Activated naive CD8-positive, alpha-beta T cell treated with anti-CD3 and anti-CD28 coated beads, Interleukin-2, amount 50 U/mL, for 24 hours (primary cell): ENCODE data around the gene ZNF593OS.
A peak's percentile ranks its signal among the peaks of the same experiment; 100 is the strongest.

Experiments
- ATAC-seq: fragments of 150-1000 bp; cut with Tn5 transposase; one replicate; pipeline ENCODE4 v1.10.0; 2021
- DNase-seq: peaks from one replicate; pipeline ENCODE4 v3.0.0; 2021
- H3K27ac Mint-ChIP-seq: one replicate; pipeline ENCODE4 v1.8.0; 2021; ENCODE audit warnings: mild to moderate bottlenecking, mixed read lengths
- H3K27me3 Mint-ChIP-seq: one replicate; pipeline ENCODE4 v1.8.0; 2021; ENCODE audit warnings: mixed read lengths
- H3K36me3 Mint-ChIP-seq: one replicate; pipeline ENCODE4 v1.8.0; 2021; ENCODE audit warnings: low read depth, mixed read lengths
- H3K4me1 Mint-ChIP-seq: one replicate; pipeline ENCODE4 v1.8.0; 2021; ENCODE audit warnings: mixed read lengths
- H3K4me3 Mint-ChIP-seq: one replicate; pipeline ENCODE4 v1.8.0; 2021; ENCODE audit warnings: mild to moderate bottlenecking, moderate library complexity, mixed read lengths
- H3K9me3 Mint-ChIP-seq: one replicate; pipeline ENCODE4 v1.8.0; 2021; ENCODE audit warnings: mixed read lengths

Gene ZNF593OS

GRCh38 chr1:26171084-26172072 lies at the start of gene ZNF593OS:
Gene ZNF593OS, minus strand, starts transcription at chr1:26171832. Its CDS starts 171 bp downstream, at chr1:26171661.
- peak within 1 kb of the TSS; percentile 22 for H3K27ac Mint-ChIP-seq
- H3K36me3 Mint-ChIP-seq = peaks cover 6% of the 10 kb centered on the region

GRCh38 chr1:26221094-26221493 lies 49.5 kb upstream of the ZNF593OS start:
- no peaks in the 10 kb centered on the region for H3K36me3 Mint-ChIP-seq
- H3K9me3 Mint-ChIP-seq = no peaks in the 10 kb centered on the region
- no peak overlapping the region for H3K4me3 Mint-ChIP-seq
- no peak overlapping the region for H3K27ac Mint-ChIP-seq
- DNase-seq (no peak), ATAC-seq (no peak)
- peaks cover 13% of the 10 kb centered on the region for H3K27me3 Mint-ChIP-seq
- peaks cover 6% of the 10 kb centered on the region for H3K4me1 Mint-ChIP-seq

More at GRCh38 chr1:26171084-26172072, at the start of gene ZNF593OS:
- no peak for DNase-seq
- peaks cover 8% of the 10 kb centered on the region for H3K4me1 Mint-ChIP-seq
- ATAC-seq = no peak
- H3K27me3 Mint-ChIP-seq = no peaks in the 10 kb centered on the region
- H3K9me3 Mint-ChIP-seq = no peaks in the 10 kb centered on the region
- peak within 1 kb of the TSS; percentile 90 for H3K4me3 Mint-ChIP-seq

GRCh38 chr1:26220199-26220912 lies 48.7 kb upstream of the ZNF593OS start:
- H3K27me3 Mint-ChIP-seq = peaks cover 6% of the 10 kb centered on the region
- H3K4me3 Mint-ChIP-seq = no peak overlapping the region
- no peak for ATAC-seq
- H3K27ac Mint-ChIP-seq = no peak overlapping the region
- no peaks in the 10 kb centered on the region for H3K36me3 Mint-ChIP-seq
- no peaks in the 10 kb centered on the region for H3K4me1 Mint-ChIP-seq
- no peaks in the 10 kb centered on the region for H3K9me3 Mint-ChIP-seq
- no peak for DNase-seq

GRCh38 chr1:26218906-26219494 lies 47.4 kb upstream of the ZNF593OS start:
- H3K27ac Mint-ChIP-seq = no peak overlapping the region
- H3K4me1 Mint-ChIP-seq = no peaks in the 10 kb centered on the region
- no peak overlapping the region for H3K4me3 Mint-ChIP-seq

GRCh38 chr1:26215246-26215645 lies 43.6 kb upstream of the ZNF593OS start:
- Mint-ChIP-seq H3K4me1 (no peaks in the 10 kb centered on the region), H3K36me3 (no peaks in the 10 kb centered on the region), H3K27me3 (no peaks in the 10 kb centered on the region), H3K4me3 (no peak overlapping the region), H3K27ac (no peak overlapping the region), H3K9me3 (no peaks in the 10 kb centered on the region)
- no peak for ATAC-seq
- no peak for DNase-seq

More at GRCh38 chr1:26218906-26219494, 47.4 kb upstream of the ZNF593OS start:
- no peaks in the 10 kb centered on the region for H3K9me3 Mint-ChIP-seq
- H3K27me3 Mint-ChIP-seq = peaks cover 1% of the 10 kb centered on the region
- no peaks in the 10 kb centered on the region for H3K36me3 Mint-ChIP-seq
- ATAC-seq = no peak
- no peak for DNase-seq

- no peaks in the 10 kb centered on the region for H3K4me1 Mint-ChIP-seq
- ATAC-seq (no peak), DNase-seq (no peak)
- H3K9me3 Mint-ChIP-seq = no peaks in the 10 kb centered on the region
- no peaks in the 10 kb centered on the region for H3K36me3 Mint-ChIP-seq
- no peak overlapping the region for H3K4me3 Mint-ChIP-seq
- H3K27ac Mint-ChIP-seq = no peak overlapping the region
- H3K27me3 Mint-ChIP-seq = no peaks in the 10 kb centered on the region
These were observed 41.8 kb upstream of the ZNF593OS start for GRCh38 chr1:26213335-26213905.

GRCh38 chr1:26212726-26213125 lies 41.1 kb upstream of the ZNF593OS start:
- Mint-ChIP-seq H3K9me3 (no peaks in the 10 kb centered on the region), H3K4me3 (no peak overlapping the region), H3K4me1 (no peaks in the 10 kb centered on the region), H3K27ac (no peak overlapping the region), H3K36me3 (no peaks in the 10 kb centered on the region), H3K27me3 (no peaks in the 10 kb centered on the region)
- ATAC-seq (no peak), DNase-seq (no peak)

- Mint-ChIP-seq H3K27ac (no peak overlapping the region), H3K4me3 (no peak overlapping the region), H3K36me3 (no peaks in the 10 kb centered on the region), H3K4me1 (no peaks in the 10 kb centered on the region), H3K9me3 (no peaks in the 10 kb centered on the region), H3K27me3 (no peaks in the 10 kb centered on the region)
- ATAC-seq (no peak), DNase-seq (no peak)
These were observed 38.7 kb upstream of the ZNF593OS start for GRCh38 chr1:26210147-26210870.

- Mint-ChIP-seq H3K4me3 (no peak overlapping the region), H3K27me3 (no peaks in the 10 kb centered on the region), H3K4me1 (peaks cover 21% of the 10 kb centered on the region), H3K9me3 (no peaks in the 10 kb centered on the region), H3K27ac (no peak overlapping the region), H3K36me3 (no peaks in the 10 kb centered on the region)
- DNase-seq (no peak), ATAC-seq (no peak)
These were observed 32.1 kb upstream of the ZNF593OS start for GRCh38 chr1:26203642-26204318.

- H3K36me3 Mint-ChIP-seq = no peaks in the 10 kb centered on the region
- peaks cover 21% of the 10 kb centered on the region for H3K4me1 Mint-ChIP-seq
- no peaks in the 10 kb centered on the region for H3K27me3 Mint-ChIP-seq
- H3K9me3 Mint-ChIP-seq = no peaks in the 10 kb centered on the region
- ATAC-seq (no peak), DNase-seq (no peak)
- no peak overlapping the region for H3K4me3 Mint-ChIP-seq
- no peak overlapping the region for H3K27ac Mint-ChIP-seq
These were observed 28.8 kb upstream of the ZNF593OS start for GRCh38 chr1:26200413-26200812.

GRCh38 chr1:26197813-26198212 lies 26.2 kb upstream of the ZNF593OS start:
- Mint-ChIP-seq H3K36me3 (no peaks in the 10 kb centered on the region), H3K27me3 (no peaks in the 10 kb centered on the region), H3K4me3 (no peak overlapping the region), H3K9me3 (no peaks in the 10 kb centered on the region), H3K27ac (no peak overlapping the region), H3K4me1 (peaks cover 21% of the 10 kb centered on the region)
- ATAC-seq = no peak
- no peak for DNase-seq

- ATAC-seq (no peak), DNase-seq (no peak)
- Mint-ChIP-seq H3K27ac (no peak overlapping the region), H3K4me3 (no peak overlapping the region), H3K9me3 (no peaks in the 10 kb centered on the region), H3K4me1 (peaks cover 19% of the 10 kb centered on the region), H3K36me3 (no peaks in the 10 kb centered on the region), H3K27me3 (no peaks in the 10 kb centered on the region)
These were observed 25.7 kb upstream of the ZNF593OS start for GRCh38 chr1:26197301-26197700.

GRCh38 chr1:26195805-26196204 lies 24.2 kb upstream of the ZNF593OS start:
- Mint-ChIP-seq H3K9me3 (no peaks in the 10 kb centered on the region), H3K27ac (no peak overlapping the region), H3K36me3 (no peaks in the 10 kb centered on the region), H3K4me1 (peaks cover 13% of the 10 kb centered on the region), H3K4me3 (no peak overlapping the region), H3K27me3 (no peaks in the 10 kb centered on the region)
- no peak for ATAC-seq
- no peak for DNase-seq
